T-cell (primary cell): ENCODE data around the gene FOXA2. TPM values are rescaled to one million over a fixed set of nuclear protein-coding genes. Genes with fewer than 3 reads are reported as not detected.

Experiments used
- ATAC-seq, 4 experiments: fragments of 200-7000 bp in 3 of 4; fragments of 150-1000 bp in 1 of 4; cut with Tn5 transposase; replicated peaks in 1 of 4; 1 replicate in 3 of 4; 2 replicates in 1 of 4; pipeline ENCODE4 v1.10.0; 2021; ENCODE audit warnings: moderate library complexity in 3 of 4, mild to moderate bottlenecking in 2 of 4, moderate number of reproducible peaks in 1 of 4
- CTCF ChIA-PET, 2 donors: fragments of 300-600 bp; sonication (Branson Sonifier 250); formaldehyde crosslinking; loops; one replicate each; lab custom pipeline; 2022; ENCODE audit warnings: antibody characterized with exemption in 2 of 2; lab: Charles Lee
- POLR2A ChIA-PET, 2 donors: fragments of 300-600 bp; sonication (Branson Sonifier 250); formaldehyde crosslinking; loops; one replicate each; lab custom pipeline; 2022; ENCODE audit warnings: antibody characterized with exemption in 2 of 2; lab: Charles Lee
- DNase-seq, 35 experiments: peaks; one replicate each; pipeline versions ENCODE4 v3.0.0 to v3.0.0-alpha.2; 2013 to 2023
- H3K27ac ChIP-seq: one replicate; pipeline ENCODE4 v1.5.1; 2013; ENCODE audit warnings: low read length
- H3K27me3 ChIP-seq, 2 experiments: replicated peaks in 1 of 2; 1 replicate in 1 of 2; 2 replicates in 1 of 2; pipeline versions ENCODE4 v1.6.1 to v1.7.0; 2013; ENCODE audit warnings: low read length in 1 of 2, mixed read lengths in 1 of 2; ENCODE audit not compliant: control insufficient read depth in 2 of 2, insufficient read depth in 2 of 2; ENCODE audit errors: extremely low read depth in 1 of 2
- H3K36me3 ChIP-seq, 2 donors: 1 replicate in 1 of 2; 2 replicates in 1 of 2; pipeline versions ENCODE4 v1.6.1 to v1.7.0; 2013; ENCODE audit warnings: low read length in 1 of 2; ENCODE audit not compliant: control insufficient read depth in 2 of 2, insufficient read depth in 1 of 2; ENCODE audit errors: extremely low read depth in 1 of 2
- H3K4me1 ChIP-seq, 2 experiments: 1 replicate in 1 of 2; 2 replicates in 1 of 2; pipeline versions ENCODE4 v1.6.1 to v1.7.0; 2013; ENCODE audit warnings: low read length in 2 of 2, mixed read lengths in 1 of 2; ENCODE audit not compliant: insufficient read depth in 2 of 2, control insufficient read depth in 1 of 2; ENCODE audit errors: extremely low read depth in 1 of 2
- H3K4me3 ChIP-seq, 2 donors: 1 replicate in 1 of 2; 2 replicates in 1 of 2; pipeline versions ENCODE4 v1.5.1 to v1.7.0; 2013; ENCODE audit warnings: mild to moderate bottlenecking in 2 of 2, low read length in 1 of 2, moderate library complexity in 1 of 2; ENCODE audit not compliant: control insufficient read depth in 1 of 2; ENCODE audit errors: extremely low read depth in 1 of 2
- H3K9me3 ChIP-seq: 2 replicates; pipeline ENCODE4 v1.7.0; 2013
- H3K27ac Mint-ChIP-seq, 2 donors: one replicate each; pipeline ENCODE4 v1.8.0; 2020 to 2021; ENCODE audit warnings: mild to moderate bottlenecking in 2 of 2, mixed read lengths in 2 of 2
- H3K27me3 Mint-ChIP-seq, 2 donors: one replicate each; pipeline ENCODE4 v1.8.0; 2021 to 2022; ENCODE audit warnings: mixed read lengths in 2 of 2
- H3K36me3 Mint-ChIP-seq: one replicate; pipeline ENCODE4 v1.8.0; 2021; ENCODE audit warnings: mixed read lengths
- H3K4me1 Mint-ChIP-seq, 3 donors: one replicate each; pipeline ENCODE4 v1.8.0; 2020 to 2022; ENCODE audit warnings: mixed read lengths in 3 of 3, mild to moderate bottlenecking in 1 of 3
- H3K4me3 Mint-ChIP-seq, 3 donors: one replicate each; pipeline ENCODE4 v1.8.0; 2020 to 2022; ENCODE audit warnings: mild to moderate bottlenecking in 3 of 3, mixed read lengths in 3 of 3, moderate library complexity in 3 of 3
- H3K9me3 Mint-ChIP-seq, 3 donors: one replicate each; pipeline ENCODE4 v1.8.0; 2020 to 2022; ENCODE audit warnings: mixed read lengths in 3 of 3
- WGBS: methylation state at CpG from one replicate; pipeline ENCODE4 v1.1.5; 2013; ENCODE audit warnings: missing lambda C conversion rate; ENCODE audit not compliant: insufficient coverage; 5-methylcytosine and 5-hydroxymethylcytosine counted together
- total RNA-seq, 35 experiments: library from RNA in 6 of 35; stranded (reverse) in 6 of 35; fragments of 120-200 nt in 1 of 35; gene quantifications; one replicate each; pipeline versions ENCODE4 v1.2.1 to v1.2.4 and lab custom pipeline; 2013 to 2026

FOXA2 gene
- total RNA-seq, 5 donors from 2014 or later (not counting 1 experiment from before 2014, with no cell fraction given) = 0.13 to 0.26 TPM; not detected in 3

DNA sequence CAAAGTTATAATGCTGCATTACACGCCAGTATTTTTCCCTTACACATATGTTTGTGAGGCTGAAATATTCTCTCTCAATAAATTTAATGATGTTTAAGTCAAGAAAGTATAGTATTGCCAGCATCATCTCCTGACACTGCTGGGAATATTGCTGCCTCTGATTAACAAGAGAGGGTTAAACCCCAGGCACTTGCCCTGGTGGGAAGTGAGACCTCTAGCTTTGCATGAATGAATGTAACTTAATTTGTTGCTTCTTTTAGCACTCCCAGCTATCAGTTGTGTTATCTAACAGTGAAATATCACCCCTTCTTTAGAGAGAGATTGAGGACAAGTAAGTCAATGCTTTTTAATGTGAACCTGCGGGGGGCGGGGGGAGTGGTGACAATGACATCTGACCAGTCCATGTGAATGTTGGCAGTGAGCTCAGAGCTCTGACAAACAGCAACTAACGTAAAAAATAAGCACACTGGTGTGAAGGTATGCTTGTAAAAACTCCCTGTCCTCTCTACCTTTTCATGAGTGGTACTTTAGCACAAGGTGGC, 9.8 kb downstream of the FOXA2 start:
- WGBS = no CpG with 5 or more reads among the region's 4 CpGs
- peaks cover 2 to 3% of the 10 kb centered on the region in 2 experiments for H3K4me1 ChIP-seq
- H3K4me3 ChIP-seq = no peak overlapping the region
- H3K27me3 ChIP-seq = peaks cover 34 to 66% of the 10 kb centered on the region in 2 experiments
- Mint-ChIP-seq H3K4me1 (peaks cover 0 to 4% (median 2%) of the 10 kb centered on the region in 3 donors), H3K9me3 (peaks cover 0 to 6% (median 0%) of the 10 kb centered on the region in 3 donors), H3K27me3 (peaks cover 63 to 84% of the 10 kb centered on the region in 2 donors), H3K4me3 (no peak overlapping the region), H3K27ac (no peak overlapping the region), H3K36me3 (no peaks in the 10 kb centered on the region)
- POLR2A ChIA-PET = no interaction called here
- no peaks in the 10 kb centered on the region for H3K36me3 ChIP-seq
- CTCF ChIA-PET = interaction anchor here (0.7 to 1.2 kb wide), 2 partner anchors 111 to 117 kb away, joined by 3 read pairs; no protein-coding TSS in a partner anchor
- ATAC-seq (no peak), DNase-seq (no peak)
- H3K27ac ChIP-seq = no peak overlapping the region
- no peaks in the 10 kb centered on the region for H3K9me3 ChIP-seq

DNA sequence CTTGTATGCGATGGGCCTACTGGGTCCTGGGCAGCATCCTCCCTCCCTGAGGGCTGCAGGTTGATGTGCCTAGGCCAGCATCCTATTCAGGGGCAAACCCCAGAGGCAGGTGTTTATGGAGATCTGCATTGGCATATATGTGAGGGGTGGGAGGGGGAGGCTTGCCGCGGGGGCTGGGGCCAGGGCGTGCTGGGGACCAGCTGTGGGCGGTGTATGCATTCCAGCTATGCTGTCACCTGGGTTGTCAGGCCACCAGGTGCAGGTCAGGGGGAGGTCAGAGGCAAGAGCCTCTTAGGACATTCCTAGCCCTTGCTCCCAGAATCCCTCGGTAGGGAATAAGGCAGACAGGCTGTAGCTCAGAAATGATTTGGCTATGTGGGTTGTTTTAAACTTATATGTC, 11.9 kb downstream of the FOXA2 start:
- Mint-ChIP-seq H3K27ac (no peak overlapping the region), H3K27me3 (peaks cover 69 to 86% of the 10 kb centered on the region in 2 donors), H3K36me3 (no peaks in the 10 kb centered on the region), H3K4me3 (no peak overlapping the region), H3K4me1 (peaks cover 0 to 4% (median 0%) of the 10 kb centered on the region in 3 donors), H3K9me3 (peaks cover 0 to 6% (median 0%) of the 10 kb centered on the region in 3 donors)
- H3K27ac ChIP-seq = no peak overlapping the region
- H3K36me3 ChIP-seq = no peaks in the 10 kb centered on the region
- no peaks in the 10 kb centered on the region for H3K9me3 ChIP-seq
- ATAC-seq (no peak), DNase-seq (no peak)
- POLR2A ChIA-PET = no interaction called here
- 25% methylated on average over 5 of the region's 6 CpGs for WGBS
- peaks cover 28 to 61% of the 10 kb centered on the region in 2 experiments for H3K27me3 ChIP-seq
- CTCF ChIA-PET = no interaction called here
- H3K4me3 ChIP-seq = no peak overlapping the region
- H3K4me1 ChIP-seq = peaks cover 2 to 3% of the 10 kb centered on the region in 2 experiments

DNA sequence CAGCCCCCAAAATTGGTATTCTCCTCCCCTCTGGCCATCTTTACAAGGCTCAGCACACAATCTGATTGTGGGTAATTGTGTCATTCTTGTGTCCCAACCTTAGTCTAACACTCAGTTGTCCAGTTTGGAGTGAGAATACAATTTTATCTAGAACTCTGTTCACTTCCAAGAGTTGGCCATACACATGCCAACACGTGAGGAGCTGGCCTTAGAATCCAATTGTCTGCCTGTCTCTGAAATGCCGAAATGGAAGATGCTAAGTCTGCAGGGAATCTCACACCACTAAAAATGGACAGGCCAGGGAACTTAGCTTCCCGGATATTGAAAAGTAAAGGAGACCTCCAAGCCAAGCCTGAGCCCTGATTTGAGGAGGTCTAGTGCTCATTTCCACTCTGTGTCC, 12.3 kb downstream of the FOXA2 start:
- Histone ChIP-seq H3K27me3 (peaks cover 31 to 57% of the 10 kb centered on the region in 2 experiments), H3K4me1 (peaks cover 2 to 3% of the 10 kb centered on the region in 2 experiments), H3K36me3 (no peaks in the 10 kb centered on the region), H3K4me3 (no peak overlapping the region), H3K27ac (no peak overlapping the region), H3K9me3 (no peaks in the 10 kb centered on the region)
- ATAC-seq = no peak
- Mint-ChIP-seq H3K9me3 (peaks cover 0 to 6% (median 0%) of the 10 kb centered on the region in 3 donors), H3K36me3 (no peaks in the 10 kb centered on the region), H3K27ac (no peak overlapping the region), H3K27me3 (peaks cover 74 to 87% of the 10 kb centered on the region in 2 donors), H3K4me1 (peaks cover 0 to 4% (median 0%) of the 10 kb centered on the region in 3 donors), H3K4me3 (no peak overlapping the region)
- ChIA-PET CTCF (no interaction called here), POLR2A (no interaction called here)
- WGBS = 38% methylated on average over 3 of the region's 3 CpGs
- DNase-seq = no peak

DNA sequence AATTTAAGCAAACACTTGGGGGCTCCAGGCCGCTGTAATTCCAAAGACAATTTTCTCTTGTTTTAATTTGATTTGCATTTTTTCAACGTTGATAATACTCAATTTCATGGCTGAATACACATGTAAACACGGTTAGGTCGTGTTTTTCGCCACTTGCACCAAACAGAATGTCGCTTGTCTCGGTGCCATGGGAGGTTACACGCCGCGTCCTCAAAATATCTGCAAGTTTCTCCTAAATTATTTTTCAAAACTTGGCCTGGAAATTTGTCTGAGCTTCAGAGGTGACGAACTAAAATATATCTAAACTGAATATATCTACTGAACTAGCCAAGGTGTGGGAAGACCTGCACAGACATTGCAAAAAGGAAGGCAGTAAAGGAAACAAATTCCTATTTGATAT, 15.0 kb downstream of the FOXA2 start:
- Mint-ChIP-seq H3K36me3 (no peaks in the 10 kb centered on the region), H3K4me3 (no peak overlapping the region), H3K4me1 (no peaks in the 10 kb centered on the region), H3K9me3 (peaks cover 0 to 6% (median 0%) of the 10 kb centered on the region in 3 donors), H3K27me3 (peaks cover 68 to 79% of the 10 kb centered on the region in 2 donors), H3K27ac (no peak overlapping the region)
- ATAC-seq = no peak
- 13% methylated on average over 9 of the region's 11 CpGs for WGBS
- no peaks in the 10 kb centered on the region for H3K36me3 ChIP-seq
- H3K4me1 ChIP-seq = no peaks in the 10 kb centered on the region
- no peak for DNase-seq
- peaks cover 31 to 37% of the 10 kb centered on the region in 2 experiments for H3K27me3 ChIP-seq
- H3K9me3 ChIP-seq = no peaks in the 10 kb centered on the region
- POLR2A ChIA-PET = no interaction called here
- CTCF ChIA-PET = interaction anchor here in 1 of 2 donors (0.6 kb wide), 1 partner anchor 75 kb away, joined by 3 read pairs; no protein-coding TSS in a partner anchor
- no peak overlapping the region for H3K4me3 ChIP-seq
- H3K27ac ChIP-seq = no peak overlapping the region

DNA sequence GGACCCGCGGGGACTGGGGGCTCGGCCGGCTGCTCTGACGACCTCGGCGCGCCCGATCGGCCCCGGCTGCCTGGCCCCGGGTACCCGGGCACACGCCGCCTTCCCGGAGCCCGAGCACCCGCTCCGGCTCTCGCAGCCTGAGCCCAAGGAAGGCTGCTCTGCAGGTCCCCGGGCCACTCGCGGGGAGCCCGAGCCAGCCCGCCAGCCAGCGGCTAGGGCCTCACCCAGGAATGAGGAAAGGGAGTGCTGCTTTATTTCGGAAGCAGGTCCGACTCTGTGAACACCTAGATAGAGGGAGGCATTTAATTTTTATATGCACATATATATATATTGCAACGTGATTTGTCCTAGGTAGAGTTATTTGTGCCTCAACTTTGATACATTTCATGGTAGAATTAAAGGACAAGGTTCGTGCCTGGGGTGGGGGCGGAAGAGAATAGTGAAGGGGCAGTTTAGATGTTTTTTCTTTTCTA, 15.5 kb downstream of the FOXA2 start:
- H3K4me3 ChIP-seq = no peak overlapping the region
- ATAC-seq (no peak), DNase-seq (no peak)
- H3K36me3 Mint-ChIP-seq = no peaks in the 10 kb centered on the region
- WGBS = 12% methylated on average over 24 of the region's 31 CpGs
- H3K9me3 ChIP-seq = no peaks in the 10 kb centered on the region
- peaks cover 0 to 6% (median 0%) of the 10 kb centered on the region in 3 donors for H3K9me3 Mint-ChIP-seq
- H3K4me1 Mint-ChIP-seq = no peaks in the 10 kb centered on the region
- no peak overlapping the region for H3K4me3 Mint-ChIP-seq
- peaks cover 71 to 82% of the 10 kb centered on the region in 2 donors for H3K27me3 Mint-ChIP-seq
- ChIA-PET POLR2A (no interaction called here), CTCF (no interaction called here)
- H3K27ac ChIP-seq = no peak overlapping the region
- peaks cover 35 to 37% of the 10 kb centered on the region in 2 experiments for H3K27me3 ChIP-seq
- no peak overlapping the region for H3K27ac Mint-ChIP-seq
- no peaks in the 10 kb centered on the region for H3K36me3 ChIP-seq
- no peaks in the 10 kb centered on the region for H3K4me1 ChIP-seq

DNA sequence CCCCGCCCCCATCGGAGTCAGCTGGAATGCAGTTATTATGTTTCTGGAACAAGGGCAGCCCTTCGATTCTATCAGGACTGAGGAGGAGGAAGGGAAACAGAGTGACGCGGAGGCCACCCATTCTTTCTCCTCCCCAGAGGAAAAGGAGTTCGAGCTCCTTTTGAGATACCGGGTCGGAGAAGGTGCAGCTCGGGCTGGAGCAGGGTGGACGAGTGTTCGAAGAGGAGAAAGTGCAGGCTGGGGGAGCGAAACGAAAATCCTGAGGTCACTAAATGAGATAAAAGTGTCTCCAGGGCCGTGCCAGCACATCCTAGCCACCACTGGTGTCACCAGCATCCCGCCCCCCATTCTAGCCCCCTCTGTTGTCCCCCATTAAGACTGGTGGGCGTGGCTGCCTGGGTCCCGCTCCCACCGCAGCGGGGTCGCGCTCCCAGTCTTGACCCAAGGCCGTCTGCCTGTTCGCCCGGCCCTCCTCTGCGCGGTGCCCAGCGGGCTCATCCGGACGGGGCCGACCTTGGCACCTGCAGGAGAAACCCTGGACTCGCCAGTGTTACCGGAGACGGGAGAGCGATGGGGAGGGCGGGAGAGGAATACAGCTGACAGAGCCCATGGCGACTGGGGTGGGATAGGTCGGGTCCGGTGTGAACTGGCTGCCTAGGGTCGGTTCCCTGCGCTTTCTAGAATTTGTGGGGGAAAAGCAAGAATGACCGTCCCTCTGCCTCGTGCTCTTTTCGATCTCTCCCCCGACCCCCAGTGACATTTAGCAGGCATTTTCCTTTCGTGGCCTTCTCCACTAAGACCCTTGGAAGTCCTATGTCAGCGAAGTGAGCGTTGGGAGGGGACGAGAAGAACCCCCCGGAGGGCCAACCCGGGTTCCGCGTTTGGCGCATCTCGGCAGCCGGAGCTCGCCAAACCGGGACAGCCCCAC, 16.2 kb downstream of the FOXA2 start:
- ATAC-seq = no peak
- Histone ChIP-seq H3K4me1 (no peaks in the 10 kb centered on the region), H3K27me3 (peaks cover 37 to 38% of the 10 kb centered on the region in 2 experiments), H3K36me3 (no peaks in the 10 kb centered on the region), H3K9me3 (no peaks in the 10 kb centered on the region), H3K4me3 (no peak overlapping the region), H3K27ac (no peak overlapping the region)
- WGBS = 13% methylated on average over 41 of the region's 57 CpGs
- H3K9me3 Mint-ChIP-seq = peaks cover 0 to 6% (median 0%) of the 10 kb centered on the region in 3 donors
- peaks cover 71 to 81% of the 10 kb centered on the region in 2 donors for H3K27me3 Mint-ChIP-seq
- no peak for DNase-seq
- H3K4me1 Mint-ChIP-seq = no peaks in the 10 kb centered on the region
- H3K4me3 Mint-ChIP-seq = no peak overlapping the region
- POLR2A ChIA-PET = no interaction called here
- no peak overlapping the region for H3K27ac Mint-ChIP-seq
- CTCF ChIA-PET = no interaction called here
- no peaks in the 10 kb centered on the region for H3K36me3 Mint-ChIP-seq
